Activated CD8-positive, alpha-beta memory T cell treated with anti-CD3 and anti-CD28 coated beads for 36 hours (primary cell): ENCODE data around the gene NT5DC2. TPM values are rescaled to one million over a fixed set of nuclear protein-coding genes. Genes with fewer than 3 reads are reported as not detected.
"Not testable (repeated sequence)": the region's sequence is repeated elsewhere in the genome, so short reads cannot be mapped to it uniquely, and the experiment has no call there.

ENCODE experiments used
- CTCF ChIA-PET: fragments of 350-600 bp; sonication (Branson Sonifier 250); formaldehyde crosslinking; loops from one replicate; lab custom pipeline; 2021; ENCODE audit warnings: antibody characterized with exemption; lab: Charles Lee
- POLR2A ChIA-PET: fragments of 350-600 bp; sonication (Branson Sonifier 250); formaldehyde crosslinking; loops from one replicate; lab custom pipeline; 2021; ENCODE audit warnings: antibody characterized with exemption; lab: Charles Lee
- total RNA-seq, 2 experiments: library from RNA; stranded (reverse); gene quantifications; one replicate each; pipeline ENCODE4 v1.2.3, GENCODE V29; 2021

The NT5DC2 gene
- total RNA-seq, 2 experiments from 2014 or later, result 97.3 to 99.2 TPM

- ChIA-PET POLR2A (no interaction called here), CTCF (interaction anchor here (0.6 kb wide), 1 partner anchor 103 kb away, joined by 3 read pairs; no protein-coding TSS in a partner anchor)
Observed at GRCh38 chr3:52527732-52528585, 5.7 kb downstream of the NT5DC2 start.

GRCh38 chr3:52527039-52527731 is 6.5 kb downstream of the NT5DC2 start:
- CTCF ChIA-PET, result interaction anchor here (0.6 kb wide), 1 partner anchor 102 kb away, joined by 3 read pairs; no protein-coding TSS in a partner anchor
- POLR2A ChIA-PET, result interaction anchor here (1.1 kb wide), 1 partner anchor 9 kb away, joined by 3 read pairs; the partner anchor contains the start of gene UQCC5

GRCh38 chr3:52526671-52527038 is 7.0 kb downstream of the NT5DC2 start:
- POLR2A ChIA-PET, result interaction anchor here (1.1 kb wide), 1 partner anchor 9 kb away, joined by 3 read pairs; the partner anchor contains the start of gene UQCC5
- CTCF ChIA-PET, result not testable (repeated sequence)

DNA sequence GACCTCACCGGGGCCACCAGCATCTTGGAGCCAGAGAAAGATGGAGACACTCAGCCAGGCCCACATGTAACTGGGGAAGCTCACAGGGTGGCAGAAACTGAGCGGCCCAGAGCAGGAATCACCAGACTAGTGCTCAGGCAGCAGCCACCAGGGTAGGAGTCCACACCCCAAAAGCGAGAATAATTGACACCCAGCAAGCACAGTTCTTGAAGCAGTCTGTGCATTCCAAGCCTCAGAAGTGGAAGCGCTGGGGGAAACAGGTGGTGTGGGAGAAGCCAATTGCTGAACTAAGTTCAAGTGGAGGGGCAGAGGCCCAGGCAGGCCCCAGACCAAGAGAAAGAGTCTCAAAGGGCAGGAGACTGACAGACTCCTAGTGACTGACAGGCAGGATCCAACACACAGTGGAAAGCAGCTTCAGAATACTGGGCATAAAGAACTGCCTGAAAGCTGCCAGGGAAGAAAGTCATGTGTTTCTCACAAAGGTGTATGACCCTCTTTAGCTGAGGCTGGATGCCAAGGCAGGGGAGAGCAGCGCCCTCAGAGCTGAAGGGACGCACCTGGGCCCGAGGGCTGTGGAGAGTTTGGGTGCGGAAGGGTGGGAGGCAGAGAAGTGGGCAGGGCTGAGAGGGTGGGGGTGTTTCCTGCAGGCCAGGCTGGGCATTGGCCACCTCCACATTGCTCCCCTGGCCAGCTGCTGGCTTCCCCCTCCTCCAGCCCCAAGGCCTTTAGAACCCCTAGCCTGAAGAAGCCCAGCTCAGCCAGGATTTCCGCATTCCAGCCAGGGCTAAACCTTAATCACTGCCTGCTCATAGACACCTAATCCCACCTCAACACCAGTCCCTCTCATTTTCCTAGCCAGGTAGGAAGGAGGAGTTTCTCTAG is 7.7 kb downstream of the NT5DC2 start:
- ChIA-PET POLR2A (interaction anchor here (1.1 kb wide), 1 partner anchor 10 kb away, joined by 3 read pairs; the partner anchor contains the start of gene UQCC5), CTCF (interaction anchor here (0.9 kb wide), 1 partner anchor 45 kb away, joined by 3 read pairs; no protein-coding TSS in a partner anchor)

GRCh38 chr3:52524752-52525679 is 8.6 kb downstream of the NT5DC2 start:
- ChIA-PET CTCF (interaction anchor here (0.9 kb wide), 1 partner anchor 44 kb away, joined by 3 read pairs; no protein-coding TSS in a partner anchor), POLR2A (no interaction called here)

DNA sequence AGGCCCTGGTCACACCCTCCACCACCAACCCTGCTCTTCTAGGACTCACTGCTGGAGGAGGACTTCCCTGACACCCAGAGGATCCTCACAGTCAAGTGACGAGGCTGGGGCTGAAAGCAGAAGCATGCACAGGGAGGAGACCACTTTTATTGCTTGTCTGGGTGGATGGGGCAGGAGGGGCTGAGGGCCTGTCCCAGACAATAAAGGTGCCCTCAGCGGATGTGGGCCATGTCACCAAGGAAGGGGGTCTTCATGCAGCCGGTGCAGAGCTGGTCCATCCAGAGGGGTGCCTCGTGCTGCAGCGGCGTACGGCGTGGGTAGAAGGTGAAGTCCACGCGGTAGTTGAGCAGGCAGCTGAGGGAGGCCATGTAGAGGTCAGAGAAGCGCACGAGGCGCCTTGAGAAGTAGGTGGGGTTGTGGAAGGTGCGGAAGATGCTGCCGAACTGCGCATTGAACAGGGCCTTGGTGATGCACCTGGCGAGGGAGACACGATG is 9.4 kb downstream of the NT5DC2 start:
- CTCF ChIA-PET, result no interaction called here
- POLR2A ChIA-PET, result no interaction called here

- POLR2A ChIA-PET, result no interaction called here
- CTCF ChIA-PET, result no interaction called here
Observed at GRCh38 chr3:52523386-52524257, 10.0 kb downstream of the NT5DC2 start.

DNA sequence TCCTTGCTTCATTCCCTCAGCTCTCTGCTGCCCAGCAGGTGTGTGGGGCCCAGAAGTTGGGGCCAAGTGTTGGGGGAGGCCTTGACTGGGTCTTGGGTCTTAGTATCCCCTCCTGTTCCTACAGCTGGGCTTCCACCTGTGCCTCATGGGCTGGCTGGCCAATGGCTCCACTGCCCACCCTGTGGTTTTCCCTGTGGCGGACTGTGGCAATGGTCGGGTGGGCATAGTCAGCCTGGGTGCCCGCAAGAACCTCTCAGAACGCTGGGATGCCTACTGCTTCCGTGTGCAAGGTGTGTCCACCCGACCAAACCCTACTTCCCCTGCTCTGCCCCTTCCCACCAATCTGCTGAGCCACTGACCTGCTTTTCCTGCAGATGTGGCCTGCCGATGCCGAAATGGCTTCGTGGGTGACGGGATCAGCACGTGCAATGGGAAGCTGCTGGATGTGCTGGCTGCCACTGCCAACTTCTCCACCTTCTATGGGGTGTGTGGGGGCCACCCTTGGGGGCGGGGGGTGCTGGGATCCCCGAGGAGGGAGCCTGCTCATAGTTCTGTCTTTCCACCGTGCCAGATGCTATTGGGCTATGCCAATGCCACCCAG is 10.9 kb downstream of the NT5DC2 start:
- CTCF ChIA-PET, result no interaction called here
- POLR2A ChIA-PET, result no interaction called here

GRCh38 chr3:52521881-52522650 is 11.6 kb downstream of the NT5DC2 start:
- POLR2A ChIA-PET, result no interaction called here
- CTCF ChIA-PET, result no interaction called here

GRCh38 chr3:52521488-52521824 is 12.2 kb downstream of the NT5DC2 start:
- POLR2A ChIA-PET, result no interaction called here
- CTCF ChIA-PET, result no interaction called here

DNA sequence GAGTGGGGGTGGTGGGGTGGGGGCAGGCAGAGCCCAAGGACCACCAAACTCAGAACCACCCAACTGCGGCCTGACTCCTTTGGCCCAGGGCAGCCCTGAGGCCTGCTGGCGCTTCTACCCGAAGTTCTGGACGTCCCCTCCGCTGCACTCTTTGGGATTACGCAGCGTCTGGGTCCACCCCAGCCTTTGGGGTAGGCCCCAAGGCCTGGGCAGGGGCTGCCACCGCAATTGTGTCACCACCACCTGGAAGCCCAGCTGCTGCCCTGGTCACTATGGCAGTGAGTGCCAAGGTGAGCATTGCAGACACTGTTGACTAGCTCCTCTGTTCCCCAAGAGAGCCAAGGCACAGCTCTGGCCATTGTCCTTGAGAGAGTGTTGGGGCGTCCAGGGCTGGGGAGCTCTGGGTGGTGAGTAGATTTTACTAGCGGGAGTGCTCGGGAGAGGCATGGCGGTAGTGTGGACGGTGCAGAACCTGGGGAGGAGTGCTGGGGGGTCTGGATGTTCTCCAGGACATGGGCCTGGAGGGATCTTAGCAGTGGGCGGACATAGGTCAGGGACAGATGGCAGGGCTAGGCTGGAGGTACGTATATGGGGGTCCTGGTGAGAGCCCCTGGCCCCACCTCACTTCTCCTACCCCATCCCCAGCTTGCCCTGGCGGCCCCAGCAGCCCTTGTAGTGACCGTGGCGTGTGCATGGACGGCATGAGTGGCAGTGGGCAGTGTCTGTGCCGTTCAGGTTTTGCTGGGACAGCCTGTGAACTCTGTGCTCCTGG is 12.8 kb downstream of the NT5DC2 start:
- ChIA-PET POLR2A (no interaction called here), CTCF (no interaction called here)

DNA sequence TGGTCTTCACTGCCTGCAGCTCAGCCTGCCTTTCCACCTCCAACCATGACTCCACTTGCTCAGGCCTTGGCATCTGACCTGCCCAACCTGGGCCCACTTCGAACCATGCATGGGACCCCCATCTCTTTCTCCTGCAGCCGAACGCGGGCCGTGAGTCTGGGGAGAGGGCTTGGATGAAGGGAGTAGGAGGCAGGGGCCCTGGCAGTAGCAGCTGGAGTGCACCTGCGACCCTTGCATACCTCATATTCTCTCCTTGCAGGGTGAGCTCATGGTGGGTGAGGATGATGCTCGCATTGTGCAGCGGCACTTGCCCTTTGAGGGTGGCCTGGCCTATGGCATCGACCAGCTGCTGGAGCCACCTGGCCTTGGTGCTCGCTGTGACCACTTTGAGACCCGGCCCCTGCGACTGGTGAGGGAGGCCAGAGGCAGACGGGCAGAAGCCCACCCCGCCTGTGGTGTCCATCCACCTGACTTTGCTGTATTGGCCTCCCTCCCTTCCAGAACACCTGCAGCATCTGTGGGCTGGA is 13.5 kb downstream of the NT5DC2 start:
- ChIA-PET CTCF (no interaction called here), POLR2A (no interaction called here)

DNA sequence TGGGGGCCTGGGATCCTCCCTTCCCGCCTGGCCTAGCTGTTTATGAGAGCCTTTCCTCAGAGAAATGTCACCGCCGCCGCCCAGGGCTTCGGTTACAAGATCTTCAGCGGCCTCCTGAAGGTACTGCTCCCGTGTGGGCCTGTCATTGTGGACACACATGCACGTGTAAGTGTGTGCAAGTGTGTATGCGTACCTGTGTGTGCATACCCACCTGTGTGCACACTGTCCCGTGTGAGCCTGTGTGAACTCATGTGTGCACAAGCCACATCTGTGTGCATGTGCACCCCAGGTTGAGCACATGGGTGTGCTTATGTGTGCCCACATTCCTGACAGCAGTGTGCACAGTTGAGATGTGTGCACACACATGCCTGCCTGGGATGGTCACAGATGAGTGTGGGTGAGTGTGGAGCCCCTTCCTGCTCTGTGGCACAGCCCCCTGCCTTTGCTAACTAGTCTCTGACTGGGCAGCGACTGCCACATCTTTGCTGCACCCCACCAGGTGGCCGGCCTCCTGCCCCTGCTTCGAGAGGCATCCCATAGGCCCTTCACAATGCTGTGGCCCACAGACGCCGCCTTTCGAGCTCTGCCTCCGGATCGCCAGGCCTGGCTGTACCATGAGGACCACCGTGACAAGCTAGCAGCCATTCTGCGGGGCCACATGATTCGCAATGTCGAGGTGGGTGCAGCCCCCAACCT is 14.1 kb downstream of the NT5DC2 start:
- CTCF ChIA-PET, result no interaction called here
- POLR2A ChIA-PET, result no interaction called here

DNA sequence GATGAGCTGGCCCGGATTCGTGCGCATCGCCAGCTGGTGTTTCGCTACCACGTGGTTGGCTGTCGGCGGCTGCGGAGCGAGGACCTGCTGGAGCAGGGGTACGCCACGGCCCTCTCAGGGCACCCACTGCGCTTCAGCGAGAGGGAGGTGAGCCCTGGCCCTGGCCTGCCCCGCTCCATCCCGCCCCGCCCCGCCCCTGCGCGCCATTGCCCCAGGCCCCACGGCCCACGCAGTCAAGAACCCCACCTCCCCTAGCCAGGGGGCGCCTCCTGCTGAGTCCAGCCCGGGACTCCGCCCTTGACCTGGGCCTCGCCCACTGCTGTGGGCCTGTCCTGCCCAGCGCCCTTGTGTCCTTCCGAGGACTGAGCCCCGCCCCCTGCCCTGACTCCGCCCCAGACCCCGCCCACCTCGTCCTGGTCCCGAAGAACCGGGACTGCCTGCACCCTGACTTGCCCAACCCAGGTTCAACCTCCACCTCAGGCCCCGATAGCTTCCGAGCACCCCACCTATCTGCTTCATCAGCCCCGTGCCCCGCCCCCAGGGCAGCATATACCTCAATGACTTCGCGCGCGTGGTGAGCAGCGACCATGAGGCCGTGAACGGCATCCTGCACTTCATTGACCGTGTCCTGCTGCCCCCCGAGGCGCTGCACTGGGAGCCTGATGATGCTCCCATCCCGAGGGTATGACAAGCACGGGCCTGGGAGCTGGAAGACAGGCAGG is 14.8 kb downstream of the NT5DC2 start:
- ChIA-PET POLR2A (interaction anchor here (0.5 kb wide), 1 partner anchor 72 kb away, joined by 5 read pairs; no protein-coding TSS in a partner anchor), CTCF (interaction anchor here (1.1 kb wide), 1 partner anchor 33 kb away, joined by 4 read pairs; no protein-coding TSS in a partner anchor)
